ENCODE measurements around the gene SLC25A27. TPM values are rescaled to one million over a fixed set of nuclear protein-coding genes. Genes with fewer than 3 reads are reported as not detected.
A peak's percentile ranks its signal among the peaks of the same experiment; 100 is the strongest.

The SLC25A27 gene
- total RNA-seq, 1 experiment from 2014 or later, result 0.45 TPM

DNA sequence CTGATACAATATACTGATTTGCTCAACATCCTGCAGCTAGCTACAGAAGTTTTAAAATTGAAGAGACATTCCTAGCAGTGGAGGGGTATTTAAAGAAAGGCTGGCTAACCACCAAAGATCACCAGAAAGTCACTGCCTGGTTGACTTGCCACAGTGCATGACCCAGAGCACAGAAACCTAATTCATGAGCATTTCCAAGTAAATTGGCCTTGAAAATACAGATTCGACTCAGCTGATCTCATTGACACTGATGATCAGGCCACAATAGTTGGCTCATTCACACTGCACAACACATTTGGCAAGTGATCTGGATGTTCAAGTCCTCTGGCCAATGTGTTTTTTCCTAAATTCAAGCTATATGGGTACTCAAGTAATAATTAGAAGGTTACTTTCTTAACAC lies 21.6 kb downstream of the SLC25A27 start:
- intact Hi-C loops (cut with micrococcal nuclease; ENCODE audit: unreplicated experiment), result no loop called here
- DNase-seq (ENCODE audit: low spot score), result no peak
- Histone ChIP-seq H3K4me1 (ENCODE audit: insufficient read depth, low read length, poor library complexity, severe bottlenecking) (no peaks in the 10 kb centered on the region), H3K27me3 (replicated peaks; ENCODE audit: insufficient read depth, low read depth, low read length, poor library complexity) (peaks cover 6% of the 10 kb centered on the region), H3K36me3 (ENCODE audit: insufficient read depth, low read length, poor library complexity, severe bottlenecking) (no peaks in the 10 kb centered on the region), H3K9me3 (ENCODE audit: low read depth, low read length, poor library complexity, severe bottlenecking) (no peaks in the 10 kb centered on the region), H3K4me3 (ENCODE audit: low read depth, low read length, poor library complexity, severe bottlenecking) (no peak overlapping the region), H3K27ac (ENCODE audit: low read depth, low read length, poor library complexity, severe bottlenecking) (no peak overlapping the region)
- ChIA-PET CTCF (no interaction called here), POLR2A (ENCODE audit: low non-redundant PET) (no interaction called here)
- TF ChIP-seq, protein P1, sequence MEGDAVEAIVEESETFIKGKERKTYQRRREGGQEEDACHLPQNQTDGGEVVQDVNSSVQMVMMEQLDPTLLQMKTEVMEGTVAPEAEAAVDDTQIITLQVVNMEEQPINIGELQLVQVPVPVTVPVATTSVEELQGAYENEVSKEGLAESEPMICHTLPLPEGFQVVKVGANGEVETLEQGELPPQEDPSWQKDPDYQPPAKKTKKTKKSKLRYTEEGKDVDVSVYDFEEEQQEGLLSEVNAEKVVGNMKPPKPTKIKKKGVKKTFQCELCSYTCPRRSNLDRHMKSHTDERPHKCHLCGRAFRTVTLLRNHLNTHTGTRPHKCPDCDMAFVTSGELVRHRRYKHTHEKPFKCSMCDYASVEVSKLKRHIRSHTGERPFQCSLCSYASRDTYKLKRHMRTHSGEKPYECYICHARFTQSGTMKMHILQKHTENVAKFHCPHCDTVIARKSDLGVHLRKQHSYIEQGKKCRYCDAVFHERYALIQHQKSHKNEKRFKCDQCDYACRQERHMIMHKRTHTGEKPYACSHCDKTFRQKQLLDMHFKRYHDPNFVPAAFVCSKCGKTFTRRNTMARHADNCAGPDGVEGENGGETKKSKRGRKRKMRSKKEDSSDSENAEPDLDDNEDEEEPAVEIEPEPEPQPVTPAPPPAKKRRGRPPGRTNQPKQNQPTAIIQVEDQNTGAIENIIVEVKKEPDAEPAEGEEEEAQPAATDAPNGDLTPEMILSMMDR (conservative IDR thresholded peaks at IDR 0.05; ENCODE audit: low read depth, low read length), result no peak
- TF ChIP-seq EZH2 (IDR thresholded peaks at IDR 0.05; ENCODE audit: borderline replicate concordance, low read depth, low read length, poor library complexity, severe bottlenecking), result no peak
- BruUV-seq (replicated peaks), result no TSS peak

DNA sequence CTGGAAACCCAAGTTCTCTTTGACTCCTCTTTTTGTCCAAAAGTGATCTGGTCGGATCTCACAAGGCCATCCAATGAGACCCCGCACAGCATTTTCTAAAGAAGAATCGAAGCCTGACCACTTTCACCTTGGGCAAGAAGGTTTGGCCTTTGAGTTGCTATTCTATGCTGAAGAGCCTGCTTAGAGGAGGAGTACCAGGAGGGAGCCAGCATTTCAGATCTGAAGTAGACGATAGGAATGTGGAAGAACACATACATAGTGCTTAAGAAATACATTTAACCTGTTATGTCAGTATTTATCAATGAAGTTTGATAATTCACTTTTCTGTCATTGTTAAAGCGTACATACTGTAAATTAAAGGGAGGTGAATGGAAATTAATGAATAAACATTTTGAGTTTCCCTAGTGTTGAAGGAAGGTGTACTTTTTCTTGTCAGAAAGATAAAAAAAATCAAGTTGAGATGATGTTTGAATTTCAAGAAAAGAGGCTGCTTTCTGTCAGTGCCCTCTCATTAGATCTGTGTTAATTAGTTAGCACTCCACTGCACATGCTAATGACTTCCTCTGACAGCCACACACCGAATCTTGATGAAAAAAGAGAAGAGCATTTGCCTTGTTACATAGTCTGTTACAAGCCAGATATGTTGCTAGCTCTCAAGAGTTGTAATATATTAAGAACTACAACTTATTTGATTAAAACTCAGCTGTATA lies 24.0 kb downstream of the SLC25A27 start:
- ChIA-PET CTCF (no interaction called here), POLR2A (ENCODE audit: low non-redundant PET) (no interaction called here)
- no peaks in the 10 kb centered on the region for H3K4me1 ChIP-seq (ENCODE audit: insufficient read depth, low read length, poor library complexity, severe bottlenecking)
- no TSS peak for BruUV-seq (replicated peaks)
- intact Hi-C loops (cut with micrococcal nuclease; ENCODE audit: unreplicated experiment), result no loop called here
- no peak for DNase-seq (ENCODE audit: low spot score)
- no peaks in the 10 kb centered on the region for H3K36me3 ChIP-seq (ENCODE audit: insufficient read depth, low read length, poor library complexity, severe bottlenecking)
- TF ChIP-seq, protein P1 (conservative IDR thresholded peaks at IDR 0.05; ENCODE audit: low read depth, low read length), result no peak
- TF ChIP-seq EZH2 (IDR thresholded peaks at IDR 0.05; ENCODE audit: borderline replicate concordance, low read depth, low read length, poor library complexity, severe bottlenecking), result no peak
- H3K4me3 ChIP-seq (ENCODE audit: low read depth, low read length, poor library complexity, severe bottlenecking), result no peak overlapping the region
- no peaks in the 10 kb centered on the region for H3K9me3 ChIP-seq (ENCODE audit: low read depth, low read length, poor library complexity, severe bottlenecking)
- H3K27me3 ChIP-seq (replicated peaks; ENCODE audit: insufficient read depth, low read depth, low read length, poor library complexity), result peaks cover 9% of the 10 kb centered on the region
- H3K27ac ChIP-seq (ENCODE audit: low read depth, low read length, poor library complexity, severe bottlenecking), result no peak overlapping the region

DNA sequence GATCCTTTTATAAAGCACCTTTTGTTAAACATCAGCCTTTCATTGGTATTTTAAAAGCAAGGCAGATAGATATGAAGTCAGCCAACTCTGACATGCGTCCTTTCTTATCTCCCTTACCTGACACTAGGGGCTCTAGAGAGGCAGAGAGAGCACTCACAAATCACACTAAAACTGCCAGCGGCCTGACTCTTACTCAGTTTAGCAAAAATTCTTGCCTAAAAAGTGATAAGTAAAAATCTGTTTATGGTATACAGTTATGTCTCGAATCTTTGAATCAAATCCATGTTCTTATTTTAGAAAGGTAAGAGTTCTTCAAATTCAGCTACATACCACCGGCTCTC lies 24.5 kb downstream of the SLC25A27 start:
- no peak for TF ChIP-seq EZH2 (IDR thresholded peaks at IDR 0.05; ENCODE audit: borderline replicate concordance, low read depth, low read length, poor library complexity, severe bottlenecking)
- TF ChIP-seq, protein P1 (conservative IDR thresholded peaks at IDR 0.05; ENCODE audit: low read depth, low read length), result peak; percentile 48
- no peak overlapping the region for H3K4me3 ChIP-seq (ENCODE audit: low read depth, low read length, poor library complexity, severe bottlenecking)
- H3K27me3 ChIP-seq (replicated peaks; ENCODE audit: insufficient read depth, low read depth, low read length, poor library complexity), result peaks cover 14% of the 10 kb centered on the region
- POLR2A ChIA-PET (ENCODE audit: low non-redundant PET), result no interaction called here
- CTCF ChIA-PET, result no interaction called here
- intact Hi-C loops (cut with micrococcal nuclease; ENCODE audit: unreplicated experiment), result no loop called here
- no peak overlapping the region for H3K27ac ChIP-seq (ENCODE audit: low read depth, low read length, poor library complexity, severe bottlenecking)
- no peaks in the 10 kb centered on the region for H3K9me3 ChIP-seq (ENCODE audit: low read depth, low read length, poor library complexity, severe bottlenecking)
- H3K36me3 ChIP-seq (ENCODE audit: insufficient read depth, low read length, poor library complexity, severe bottlenecking), result no peaks in the 10 kb centered on the region
- no TSS peak for BruUV-seq (replicated peaks)
- H3K4me1 ChIP-seq (ENCODE audit: insufficient read depth, low read length, poor library complexity, severe bottlenecking), result no peaks in the 10 kb centered on the region
- DNase-seq (ENCODE audit: low spot score), result peak; percentile 8

All from A673 (cell line).